ENCODE results near the gene SLC37A3.

The SLC37A3 gene

DNA sequence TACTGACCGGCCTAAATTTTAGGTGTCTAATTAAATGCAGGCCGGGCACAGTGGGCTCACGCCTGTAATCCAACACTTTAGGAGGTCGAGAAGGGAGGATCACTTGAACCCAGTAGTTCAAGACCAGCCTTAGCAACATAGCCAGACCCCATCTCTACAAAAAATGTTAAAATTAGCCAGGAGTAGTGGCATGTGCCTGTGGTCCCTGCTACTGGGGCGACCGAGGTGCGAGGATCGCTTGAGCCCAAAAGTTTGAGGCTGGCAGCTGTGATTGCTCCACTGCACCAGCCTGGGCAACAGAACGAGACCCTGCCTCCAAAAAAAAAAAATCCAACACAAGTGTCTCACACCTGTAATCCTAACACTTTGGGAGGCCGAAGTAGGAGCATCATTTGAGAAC lies 491 bp upstream of the SLC37A3 start:
- no peak for DNase-seq

DNA sequence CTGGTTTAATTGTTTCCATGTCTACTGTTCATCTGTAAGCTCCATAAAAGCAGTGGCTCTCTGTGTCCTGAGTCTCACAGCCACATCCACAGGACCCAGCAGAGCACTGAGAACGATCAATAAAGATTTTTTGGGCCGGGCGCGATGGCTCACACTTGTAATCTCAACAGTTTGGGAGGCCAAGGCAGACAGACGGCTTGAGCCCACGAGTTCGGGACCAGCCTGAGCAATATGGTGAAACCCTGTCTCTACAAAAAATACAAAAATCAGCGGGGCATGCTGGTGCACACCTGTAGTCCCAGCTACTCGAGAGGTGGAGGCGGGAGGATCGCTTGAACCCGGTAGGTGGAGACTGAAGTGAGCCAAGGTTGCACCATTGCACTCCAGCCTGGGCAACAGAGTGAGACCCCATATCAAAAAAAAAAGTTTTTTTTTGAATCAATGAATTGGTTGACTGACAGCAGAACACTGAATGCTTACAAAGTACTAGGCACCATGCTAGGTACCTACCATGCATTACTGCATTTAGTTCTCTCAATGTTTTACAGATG lies 4.5 kb downstream of the SLC37A3 start:
- DNase-seq: no peak

DNA sequence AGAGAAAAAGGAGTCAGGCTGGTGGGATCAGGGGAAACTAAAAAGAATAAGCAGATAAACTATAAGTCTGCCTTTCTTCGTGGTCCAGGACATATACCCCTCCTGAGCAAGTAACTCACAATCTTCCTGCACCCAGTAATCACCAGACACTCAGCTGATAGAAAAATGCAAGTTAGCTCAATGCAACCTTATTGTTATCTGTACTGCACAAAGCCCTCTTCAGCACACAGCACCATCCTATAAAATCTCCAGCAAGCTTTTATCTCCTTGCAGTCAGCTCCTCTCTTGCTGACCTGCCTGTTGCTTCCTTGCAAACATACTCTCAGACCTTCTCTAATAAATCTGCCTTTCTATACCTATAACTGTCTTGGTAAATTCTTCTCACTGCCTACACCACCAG lies 6.7 kb downstream of the SLC37A3 start:
- no peak for DNase-seq

DNA sequence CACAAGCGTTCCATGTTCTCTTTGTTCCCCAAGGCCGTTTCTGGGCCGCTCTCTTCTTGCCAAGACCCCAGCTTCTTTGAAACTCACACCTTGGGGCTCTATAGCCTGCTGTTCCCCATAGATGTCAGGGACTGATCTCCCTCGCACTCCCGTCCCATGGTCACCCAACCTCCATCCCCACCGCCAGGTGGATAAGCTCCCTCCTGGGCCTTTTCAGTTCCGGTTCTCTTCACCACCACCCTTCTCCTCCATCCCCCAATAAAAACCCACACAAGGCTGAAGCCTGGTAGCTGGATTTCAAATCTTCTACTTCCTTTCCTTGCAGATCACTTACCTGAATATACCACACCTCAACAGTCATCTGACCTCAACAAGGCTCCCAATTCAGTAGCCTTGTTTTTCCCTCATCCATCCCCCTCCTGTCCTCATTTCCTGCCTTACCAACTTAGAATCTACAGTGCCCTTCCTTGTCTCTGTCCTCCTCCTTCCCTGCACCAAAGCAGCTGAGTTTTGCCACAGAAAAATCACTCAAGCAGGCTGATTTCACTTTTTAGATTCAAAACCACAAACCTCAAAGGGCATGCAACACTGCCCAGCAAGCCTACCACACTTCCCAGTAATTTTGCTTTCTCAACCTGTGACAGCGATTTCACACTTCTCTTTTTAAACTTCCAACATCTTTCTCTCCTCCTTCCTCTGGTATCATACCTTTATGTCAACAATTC lies 7.7 kb downstream of the SLC37A3 start:
- DNase-seq: no peak

DNA sequence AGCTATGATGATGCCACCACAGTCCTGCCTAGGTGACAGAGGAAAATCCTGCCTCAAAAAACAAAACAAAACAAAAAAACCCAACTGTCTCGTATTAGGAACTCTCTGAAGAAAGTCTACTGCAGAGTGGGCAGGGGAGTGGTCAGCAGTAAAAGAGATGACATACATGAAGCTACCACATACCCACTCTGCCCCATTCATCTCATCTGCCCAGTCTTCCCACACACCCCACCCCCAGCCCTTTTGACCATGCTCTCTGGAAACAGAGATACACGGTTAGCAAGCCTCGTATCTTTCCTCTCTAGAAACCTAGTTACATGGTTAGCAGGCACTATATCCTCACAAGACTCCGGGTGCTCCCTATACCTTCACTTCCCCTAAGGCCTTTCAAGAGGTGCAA lies 8.3 kb downstream of the SLC37A3 start:
- DNase-seq: no peak

DNA sequence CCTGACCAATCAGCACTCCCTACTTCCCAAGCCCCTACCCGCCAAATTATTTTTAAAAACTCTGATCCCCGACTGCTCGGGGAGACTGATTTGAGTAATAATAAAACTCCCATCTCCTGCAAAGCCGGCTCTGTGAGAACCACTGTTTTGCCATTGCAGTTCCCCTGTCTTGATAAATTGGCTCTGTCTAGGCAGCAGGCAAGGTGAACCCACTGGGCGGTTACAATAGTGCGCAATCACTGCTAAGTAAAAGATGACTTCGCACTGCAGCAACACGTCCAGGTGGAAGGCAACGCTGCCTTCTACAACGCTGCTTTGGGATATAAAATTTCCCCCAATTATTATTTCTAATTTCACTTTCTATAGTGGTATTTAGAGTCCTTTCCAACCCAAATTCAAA lies 8.9 kb downstream of the SLC37A3 start:
- no peak for DNase-seq

DNA sequence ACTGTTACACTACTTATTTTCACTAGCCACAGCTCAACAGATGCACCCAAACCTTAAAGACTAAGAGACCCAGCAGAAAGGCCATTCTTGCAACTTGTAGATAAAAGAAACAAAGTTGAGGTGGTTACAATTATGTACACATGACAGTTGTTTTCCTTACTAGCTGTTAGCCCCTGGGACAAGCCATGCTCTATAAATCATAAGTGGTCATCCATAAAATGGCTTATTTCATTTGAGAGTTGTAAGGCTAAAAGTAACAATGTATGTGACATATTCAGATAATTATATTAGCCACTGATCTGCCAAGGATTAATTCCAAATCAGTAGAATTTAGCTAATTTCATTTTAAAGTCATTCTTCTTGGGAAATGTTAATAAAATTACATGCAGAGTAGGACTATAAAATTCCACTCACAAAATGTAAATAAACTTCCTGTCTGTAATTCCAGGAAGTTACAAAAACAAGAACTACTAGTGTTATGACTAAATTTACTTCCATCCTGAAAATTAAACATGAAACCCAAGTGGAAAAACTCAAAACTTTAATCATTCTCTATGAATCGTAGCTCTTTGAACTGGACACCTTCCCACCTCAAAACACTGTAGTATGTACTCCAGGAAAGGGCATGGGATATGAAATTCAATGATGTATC lies 13.3 kb downstream of the SLC37A3 start:
- no peak for DNase-seq

DNA sequence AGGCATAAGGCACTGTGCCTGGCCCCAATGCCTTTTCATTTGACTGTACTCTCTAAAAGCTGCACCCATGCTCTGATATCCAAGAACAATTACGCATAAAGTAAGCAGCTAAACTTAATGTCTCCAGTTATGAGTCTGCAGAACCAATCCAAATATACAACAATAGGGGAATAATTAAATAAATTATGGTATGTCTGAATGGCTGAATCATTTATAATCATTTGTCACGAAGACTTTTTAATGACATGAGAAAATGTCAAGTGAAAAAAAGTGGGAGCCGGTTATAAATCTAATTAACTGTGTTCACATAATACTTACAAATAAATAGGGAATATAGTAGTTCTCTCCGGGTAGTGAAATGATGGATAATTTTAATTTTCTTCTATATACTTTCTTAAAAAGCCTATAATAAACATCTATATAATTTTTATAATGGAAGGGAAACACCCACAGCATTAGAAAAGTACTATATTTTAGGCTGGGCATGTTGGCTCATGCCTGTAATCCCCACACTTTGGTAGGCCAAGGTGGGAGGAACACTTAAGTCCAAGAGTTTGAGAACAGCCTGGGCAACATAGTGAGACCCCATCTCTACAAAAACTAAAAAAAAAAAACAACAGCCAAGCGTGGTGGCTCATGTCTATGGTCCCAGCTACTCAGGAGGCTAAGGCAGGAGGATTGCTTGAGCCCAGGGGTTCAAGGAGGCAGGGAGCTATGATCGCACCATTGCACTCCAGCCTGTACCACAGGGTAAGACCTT lies 14.2 kb downstream of the SLC37A3 start:
- no peak for DNase-seq

DNA sequence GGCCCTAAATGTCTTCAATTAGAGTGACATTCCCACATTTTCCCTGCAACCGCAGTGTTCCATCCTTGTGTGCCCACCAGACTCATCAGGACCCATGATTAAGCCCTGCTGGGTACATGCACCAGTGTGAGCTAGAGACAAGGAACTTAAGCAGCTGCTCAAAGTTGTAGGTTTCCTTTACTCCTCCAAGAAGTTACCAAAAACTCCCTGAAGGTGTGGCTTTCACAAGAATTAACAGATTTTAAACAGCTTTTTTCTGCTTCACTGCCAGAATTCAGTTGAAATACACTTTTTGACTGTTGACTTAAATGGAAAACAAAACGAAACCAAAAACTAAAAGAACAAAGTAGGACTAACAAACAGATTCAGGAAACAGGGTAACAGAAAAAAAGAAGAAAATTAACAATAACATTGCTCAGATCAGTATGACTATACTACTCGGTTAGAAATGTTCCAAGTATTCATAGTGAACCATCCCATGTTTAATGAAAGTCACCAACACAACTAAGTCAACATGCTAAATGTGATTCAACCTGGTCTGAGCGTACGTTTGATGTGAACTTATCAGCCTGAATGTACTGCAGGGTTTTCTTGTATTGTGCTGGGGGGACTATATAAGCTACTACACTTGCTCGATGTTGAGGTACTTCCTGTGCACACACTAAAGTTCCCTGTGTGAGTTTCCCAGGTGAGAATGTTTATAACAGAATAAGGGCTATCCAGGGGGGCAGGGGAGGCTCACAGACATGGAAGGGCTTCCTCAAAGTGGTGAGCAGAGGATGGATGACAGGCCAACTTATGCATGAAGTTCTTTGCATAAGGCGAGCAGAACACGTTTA lies 22.2 kb downstream of the SLC37A3 start:
- no peak for DNase-seq

DNA sequence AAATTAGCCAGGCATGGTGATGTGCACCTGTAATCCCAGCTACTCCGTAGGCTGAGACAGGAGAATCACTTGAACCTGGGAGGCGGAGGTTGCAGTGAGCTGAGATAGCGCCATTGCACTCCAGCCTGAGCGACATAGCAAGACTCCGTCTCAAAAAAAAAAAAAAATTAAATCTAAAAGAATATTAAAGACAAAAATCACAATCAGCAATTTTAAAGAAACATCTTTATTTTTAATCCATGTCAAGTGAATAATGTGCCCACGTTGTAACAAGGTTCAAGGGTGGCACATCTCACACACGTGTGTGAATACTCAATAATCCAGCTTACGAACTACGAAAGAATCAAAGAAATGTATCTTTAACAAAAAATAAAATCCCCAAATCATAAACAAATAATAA lies 23.0 kb downstream of the SLC37A3 start:
- no peak for DNase-seq

DNA sequence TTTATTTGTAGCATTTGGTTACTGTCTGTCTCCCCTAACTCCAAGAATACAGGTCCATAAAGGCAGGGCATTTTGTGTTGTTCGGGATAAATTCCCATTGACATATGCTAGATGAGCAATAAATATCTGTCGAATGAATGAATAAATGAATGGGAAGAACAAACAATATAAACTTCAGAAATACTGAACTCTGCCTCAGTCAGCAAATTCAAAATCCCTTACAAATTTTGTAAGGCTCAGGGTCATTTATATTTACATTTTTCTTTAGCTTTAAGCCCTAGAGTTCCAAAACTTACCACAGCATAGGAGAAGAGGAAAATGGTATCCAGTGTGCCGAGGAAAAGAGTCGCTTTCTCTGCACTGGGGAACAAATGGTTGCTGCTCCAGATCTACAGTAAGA lies 29.0 kb downstream of the SLC37A3 start:
- no peak for DNase-seq

DNA sequence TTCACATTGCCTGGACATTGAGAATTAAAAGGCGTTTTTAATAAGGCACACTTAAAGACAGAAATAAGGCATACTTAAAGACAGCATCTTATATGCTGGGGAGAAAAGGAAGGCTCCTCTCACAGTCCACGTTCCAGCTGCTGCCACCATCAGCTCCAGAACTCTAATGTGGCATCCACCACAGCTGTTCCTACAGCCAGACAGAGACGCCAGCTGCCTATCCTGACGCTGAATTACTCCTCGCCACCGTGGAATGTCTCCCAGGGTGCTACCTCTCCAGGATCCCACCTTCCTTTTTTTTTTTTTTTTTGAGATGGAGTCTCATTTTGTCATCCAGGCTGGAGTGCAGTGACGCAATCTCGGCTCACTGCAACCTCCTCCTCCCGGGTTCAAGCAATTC lies 30.8 kb downstream of the SLC37A3 start:
- DNase-seq: no peak

DNA sequence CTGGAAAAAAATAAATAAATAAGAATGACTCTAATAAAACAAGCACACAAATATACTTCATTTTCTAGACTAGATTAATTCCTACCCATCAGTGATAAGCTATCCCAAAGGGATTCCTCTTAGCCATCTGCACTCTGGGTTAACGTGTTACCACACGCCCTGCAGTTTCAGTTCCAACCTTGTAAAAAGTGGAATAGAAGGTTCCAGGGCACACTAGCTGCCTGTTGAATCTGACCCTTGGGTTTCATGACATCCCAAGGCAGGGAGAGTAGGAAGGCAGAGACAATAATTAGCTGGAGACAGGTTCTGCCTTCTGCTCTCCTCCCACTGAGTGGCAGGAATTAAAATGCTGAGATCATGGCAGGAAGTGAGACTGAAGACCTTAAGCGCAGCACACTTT lies 33.5 kb downstream of the SLC37A3 start:
- DNase-seq: no peak

DNA sequence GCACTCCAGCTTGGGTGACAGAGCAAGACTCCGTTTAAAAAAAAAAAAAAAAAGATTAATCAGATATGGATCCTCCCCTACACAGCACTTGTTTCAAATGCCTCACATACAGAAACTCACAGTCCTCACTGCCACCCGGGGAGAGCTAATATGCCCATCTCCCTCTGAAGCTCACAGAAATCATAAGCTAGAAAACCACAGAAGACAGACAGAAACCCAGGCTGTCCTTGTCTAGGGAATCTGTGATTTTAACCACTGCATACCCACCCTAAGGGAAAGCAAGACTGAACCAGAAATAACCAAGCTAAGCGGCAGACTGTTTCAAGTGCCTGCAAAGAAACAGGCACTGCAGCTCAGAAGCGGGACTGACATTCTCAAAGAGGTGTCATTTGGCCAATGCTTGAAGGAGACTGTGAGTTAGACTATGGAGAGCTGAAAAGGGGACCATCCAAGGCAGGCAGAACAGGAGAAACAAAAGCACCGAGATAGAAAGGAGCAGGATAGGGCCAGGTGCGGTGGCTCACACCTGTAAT lies 37.6 kb downstream of the SLC37A3 start:
- DNase-seq: no peak

DNA sequence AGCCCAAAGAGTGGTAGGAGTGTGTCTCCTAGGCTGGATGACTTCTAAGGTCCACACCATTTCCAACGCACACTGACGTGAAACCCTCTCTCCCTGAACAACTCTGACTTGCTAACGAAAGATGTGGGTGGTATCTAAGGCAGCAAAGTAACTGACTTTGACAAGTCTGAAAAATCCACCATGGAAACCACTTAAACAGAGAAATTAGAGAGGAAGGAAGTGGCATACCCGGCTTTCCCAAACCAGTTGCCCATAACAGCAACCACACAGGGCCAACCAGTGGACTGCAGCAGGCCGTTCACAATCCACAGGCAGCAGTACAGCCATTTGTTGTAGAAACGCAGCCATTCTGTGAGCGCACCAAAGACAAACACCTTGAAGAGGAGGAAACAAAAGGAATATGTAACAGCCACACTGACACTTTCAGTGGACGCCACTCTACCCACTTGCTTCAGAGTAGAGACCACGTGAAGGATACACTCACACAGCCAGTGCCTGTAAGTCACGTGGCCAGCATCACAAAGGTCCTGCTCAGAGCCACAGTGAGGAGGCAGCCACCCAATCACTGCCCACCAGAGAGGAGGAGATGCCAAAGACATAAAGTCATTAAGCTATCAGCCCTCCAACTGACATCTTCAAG lies 39.8 kb downstream of the SLC37A3 start:
- DNase-seq: no peak

DNA sequence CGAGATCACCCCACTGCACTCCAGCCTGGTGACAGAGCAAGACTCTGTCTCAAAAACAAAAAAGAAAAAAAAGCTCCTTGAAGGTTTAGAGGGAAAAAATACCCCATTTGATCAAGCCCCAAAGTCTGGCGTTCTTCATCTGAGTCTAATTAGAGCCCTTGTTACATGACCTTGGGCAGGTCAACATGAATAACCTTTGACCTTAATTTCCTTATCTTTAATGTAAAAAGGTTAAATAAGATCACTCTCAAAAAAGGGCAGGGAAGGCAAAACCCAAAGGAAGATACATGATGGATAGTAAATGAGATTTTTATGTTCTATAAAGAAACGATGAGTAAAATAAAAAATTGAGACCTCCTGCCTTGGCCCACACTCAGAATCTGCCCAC lies 40.3 kb downstream of the SLC37A3 start:
- DNase-seq: no peak

DNA sequence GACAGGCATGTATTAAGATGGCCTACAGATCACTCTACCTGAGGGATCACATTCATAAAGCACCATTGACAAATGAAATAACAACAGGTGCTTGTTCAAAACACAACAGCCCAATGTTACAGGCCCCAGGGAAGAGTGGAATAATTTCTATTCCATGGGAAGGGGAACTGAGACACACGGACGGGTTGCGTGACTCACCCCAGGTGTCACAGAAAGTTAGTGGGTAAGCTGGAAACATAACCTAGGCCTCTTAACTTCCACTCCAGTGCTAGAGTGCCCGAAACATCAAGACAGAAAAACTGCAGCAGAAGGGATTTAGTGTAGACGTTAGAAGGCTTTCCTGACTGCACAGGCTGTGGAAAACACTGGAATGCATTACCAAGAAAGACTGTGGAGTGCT lies 48.3 kb downstream of the SLC37A3 start:
- DNase-seq: no peak

DNA sequence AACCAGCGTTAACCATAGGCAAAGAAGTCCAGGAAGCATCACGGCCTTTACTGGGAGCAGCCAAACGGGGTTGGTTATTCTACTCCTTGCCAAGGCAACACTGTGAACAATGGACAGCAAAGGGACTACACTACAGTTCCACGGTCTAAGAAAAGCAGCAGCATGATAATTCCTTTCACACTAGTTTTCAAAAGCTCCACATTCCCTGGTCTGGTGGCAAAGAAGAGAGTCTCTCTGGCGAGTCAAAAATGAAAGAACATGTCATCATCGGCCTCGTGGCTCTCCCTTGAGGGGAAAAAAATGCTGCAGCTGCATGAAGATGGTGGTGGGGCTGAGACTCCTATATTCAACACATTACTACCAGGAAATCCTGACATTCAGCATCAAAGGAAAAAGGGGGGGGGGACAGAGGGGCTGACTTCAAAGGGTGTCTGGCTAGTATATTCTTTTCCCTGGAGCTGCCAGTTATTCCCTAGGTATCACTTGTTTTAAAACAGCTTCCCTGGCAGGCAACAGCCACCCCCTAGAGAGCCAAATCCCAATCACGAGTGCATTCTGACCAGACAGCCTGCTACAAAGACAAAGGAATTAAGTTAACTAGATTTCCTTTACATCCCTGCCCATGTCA lies 49.1 kb downstream of the SLC37A3 start:
- no peak for DNase-seq

DNA sequence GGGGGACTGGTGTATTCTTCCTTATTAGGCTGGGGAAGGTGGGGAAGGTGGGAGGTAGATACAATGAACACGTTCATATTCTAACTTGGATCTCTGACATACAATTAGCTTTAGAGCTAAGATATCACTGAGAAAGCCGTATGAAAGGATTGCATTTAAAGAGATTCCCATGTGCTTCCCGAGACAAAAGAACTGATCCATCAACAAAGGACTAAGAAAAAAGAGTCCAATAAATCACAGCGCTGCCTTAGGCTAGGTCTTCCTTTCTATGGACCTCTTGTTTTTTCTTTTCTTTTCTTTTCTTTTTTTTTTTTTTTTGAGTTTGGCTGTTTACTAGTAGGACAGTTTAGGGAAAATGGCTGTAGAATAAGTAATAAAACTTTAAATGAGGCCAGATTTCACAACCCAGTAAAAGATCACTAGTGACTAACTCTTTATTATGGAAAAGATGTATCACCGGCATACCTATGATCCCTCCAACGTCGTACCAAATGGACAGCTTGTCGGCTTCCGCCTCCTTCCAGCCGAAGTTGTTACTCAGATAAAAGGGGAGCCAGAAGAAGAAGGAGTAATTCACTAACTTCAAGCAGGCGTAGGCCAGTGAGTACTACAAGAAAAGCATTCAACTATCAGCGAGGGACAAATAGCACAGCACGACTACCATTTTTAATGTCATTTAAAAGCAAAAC lies 50.0 kb downstream of the SLC37A3 start:
- no peak for DNase-seq

DNA sequence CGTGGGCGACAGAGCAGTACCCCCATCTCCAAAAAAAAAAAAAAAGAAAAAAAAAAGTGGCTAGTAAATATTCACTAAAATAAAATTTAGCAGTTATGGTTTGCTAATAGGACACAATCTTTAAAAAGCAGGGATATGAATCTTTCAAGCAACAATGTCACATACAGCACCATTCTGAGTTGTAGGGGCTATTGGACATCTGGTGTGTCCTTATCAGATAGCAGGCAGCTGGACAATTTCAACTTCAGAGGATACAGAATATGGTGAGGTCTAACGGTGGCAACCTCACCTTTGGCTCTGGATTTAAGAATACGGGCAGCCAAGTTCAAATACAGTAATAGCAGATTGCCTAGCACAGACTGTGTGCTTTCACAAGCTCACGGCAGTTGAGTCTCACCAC lies 51.1 kb downstream of the SLC37A3 start:
- no peak for DNase-seq

DNA sequence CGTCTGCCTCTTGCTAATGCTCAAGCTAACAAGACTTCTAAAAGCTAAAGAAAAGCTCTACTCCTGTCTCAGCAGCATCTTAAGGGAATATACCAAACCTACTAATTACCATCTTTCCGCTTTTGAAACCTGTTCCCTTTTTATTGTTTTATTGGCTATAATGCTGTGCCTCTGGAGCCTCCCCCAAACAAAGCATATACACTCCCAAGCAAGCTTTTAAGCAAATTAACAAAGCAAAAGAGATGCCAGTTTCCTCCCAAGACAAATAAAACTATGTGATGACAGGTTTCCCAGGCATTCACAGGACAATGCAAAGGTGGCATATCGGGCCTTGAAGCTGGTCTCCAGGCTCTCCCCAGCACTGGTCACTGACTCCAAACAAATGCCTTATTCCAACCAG lies 52.9 kb downstream of the SLC37A3 start:
- DNase-seq: no peak
